ENCODE measurements around the gene NGEF.

DNA sequence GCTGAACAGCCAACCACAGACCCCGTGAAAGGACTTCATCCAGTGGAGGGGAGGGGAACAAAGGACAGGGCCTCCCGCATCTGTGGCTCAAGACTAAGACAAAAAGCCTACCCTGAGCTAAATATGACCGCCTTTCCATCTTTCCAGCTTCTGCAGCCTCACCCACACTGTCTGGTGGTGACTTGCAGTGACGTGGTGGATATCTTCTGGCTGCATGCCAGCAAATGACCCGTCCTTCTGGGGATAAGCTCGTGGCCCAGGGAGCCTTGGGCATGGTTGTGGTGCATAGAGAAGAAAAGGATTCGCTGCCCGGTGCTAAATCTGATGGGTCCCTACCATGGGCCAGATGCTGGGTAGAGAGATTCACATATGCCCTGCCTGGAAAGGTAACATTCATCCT, 8.7 kb upstream of the NGEF start:
- TF ChIP-seq, protein P1, sequence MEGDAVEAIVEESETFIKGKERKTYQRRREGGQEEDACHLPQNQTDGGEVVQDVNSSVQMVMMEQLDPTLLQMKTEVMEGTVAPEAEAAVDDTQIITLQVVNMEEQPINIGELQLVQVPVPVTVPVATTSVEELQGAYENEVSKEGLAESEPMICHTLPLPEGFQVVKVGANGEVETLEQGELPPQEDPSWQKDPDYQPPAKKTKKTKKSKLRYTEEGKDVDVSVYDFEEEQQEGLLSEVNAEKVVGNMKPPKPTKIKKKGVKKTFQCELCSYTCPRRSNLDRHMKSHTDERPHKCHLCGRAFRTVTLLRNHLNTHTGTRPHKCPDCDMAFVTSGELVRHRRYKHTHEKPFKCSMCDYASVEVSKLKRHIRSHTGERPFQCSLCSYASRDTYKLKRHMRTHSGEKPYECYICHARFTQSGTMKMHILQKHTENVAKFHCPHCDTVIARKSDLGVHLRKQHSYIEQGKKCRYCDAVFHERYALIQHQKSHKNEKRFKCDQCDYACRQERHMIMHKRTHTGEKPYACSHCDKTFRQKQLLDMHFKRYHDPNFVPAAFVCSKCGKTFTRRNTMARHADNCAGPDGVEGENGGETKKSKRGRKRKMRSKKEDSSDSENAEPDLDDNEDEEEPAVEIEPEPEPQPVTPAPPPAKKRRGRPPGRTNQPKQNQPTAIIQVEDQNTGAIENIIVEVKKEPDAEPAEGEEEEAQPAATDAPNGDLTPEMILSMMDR (IDR thresholded peaks at IDR 0.05) = no peak
- TF ChIP-seq POLR2A (IDR thresholded peaks at IDR 0.05) = no peak
